Islet of Langerhans (tissue), 1 donor: ENCODE measurements around the gene ADAMTS18.
"Not testable (repeated sequence)": the region's sequence is repeated elsewhere in the genome, so short reads cannot be mapped to it uniquely, and the experiment has no call there.

Experiments used
- FAIRE-seq: peaks from one replicate; lab custom pipeline; 2011; peaks lifted over from hg19 to GRCh38; lab: Jason Lieb, UNC

Gene ADAMTS18, protein sequence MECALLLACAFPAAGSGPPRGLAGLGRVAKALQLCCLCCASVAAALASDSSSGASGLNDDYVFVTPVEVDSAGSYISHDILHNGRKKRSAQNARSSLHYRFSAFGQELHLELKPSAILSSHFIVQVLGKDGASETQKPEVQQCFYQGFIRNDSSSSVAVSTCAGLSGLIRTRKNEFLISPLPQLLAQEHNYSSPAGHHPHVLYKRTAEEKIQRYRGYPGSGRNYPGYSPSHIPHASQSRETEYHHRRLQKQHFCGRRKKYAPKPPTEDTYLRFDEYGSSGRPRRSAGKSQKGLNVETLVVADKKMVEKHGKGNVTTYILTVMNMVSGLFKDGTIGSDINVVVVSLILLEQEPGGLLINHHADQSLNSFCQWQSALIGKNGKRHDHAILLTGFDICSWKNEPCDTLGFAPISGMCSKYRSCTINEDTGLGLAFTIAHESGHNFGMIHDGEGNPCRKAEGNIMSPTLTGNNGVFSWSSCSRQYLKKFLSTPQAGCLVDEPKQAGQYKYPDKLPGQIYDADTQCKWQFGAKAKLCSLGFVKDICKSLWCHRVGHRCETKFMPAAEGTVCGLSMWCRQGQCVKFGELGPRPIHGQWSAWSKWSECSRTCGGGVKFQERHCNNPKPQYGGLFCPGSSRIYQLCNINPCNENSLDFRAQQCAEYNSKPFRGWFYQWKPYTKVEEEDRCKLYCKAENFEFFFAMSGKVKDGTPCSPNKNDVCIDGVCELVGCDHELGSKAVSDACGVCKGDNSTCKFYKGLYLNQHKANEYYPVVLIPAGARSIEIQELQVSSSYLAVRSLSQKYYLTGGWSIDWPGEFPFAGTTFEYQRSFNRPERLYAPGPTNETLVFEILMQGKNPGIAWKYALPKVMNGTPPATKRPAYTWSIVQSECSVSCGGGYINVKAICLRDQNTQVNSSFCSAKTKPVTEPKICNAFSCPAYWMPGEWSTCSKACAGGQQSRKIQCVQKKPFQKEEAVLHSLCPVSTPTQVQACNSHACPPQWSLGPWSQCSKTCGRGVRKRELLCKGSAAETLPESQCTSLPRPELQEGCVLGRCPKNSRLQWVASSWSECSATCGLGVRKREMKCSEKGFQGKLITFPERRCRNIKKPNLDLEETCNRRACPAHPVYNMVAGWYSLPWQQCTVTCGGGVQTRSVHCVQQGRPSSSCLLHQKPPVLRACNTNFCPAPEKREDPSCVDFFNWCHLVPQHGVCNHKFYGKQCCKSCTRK (N-terminal part only)

DNA sequence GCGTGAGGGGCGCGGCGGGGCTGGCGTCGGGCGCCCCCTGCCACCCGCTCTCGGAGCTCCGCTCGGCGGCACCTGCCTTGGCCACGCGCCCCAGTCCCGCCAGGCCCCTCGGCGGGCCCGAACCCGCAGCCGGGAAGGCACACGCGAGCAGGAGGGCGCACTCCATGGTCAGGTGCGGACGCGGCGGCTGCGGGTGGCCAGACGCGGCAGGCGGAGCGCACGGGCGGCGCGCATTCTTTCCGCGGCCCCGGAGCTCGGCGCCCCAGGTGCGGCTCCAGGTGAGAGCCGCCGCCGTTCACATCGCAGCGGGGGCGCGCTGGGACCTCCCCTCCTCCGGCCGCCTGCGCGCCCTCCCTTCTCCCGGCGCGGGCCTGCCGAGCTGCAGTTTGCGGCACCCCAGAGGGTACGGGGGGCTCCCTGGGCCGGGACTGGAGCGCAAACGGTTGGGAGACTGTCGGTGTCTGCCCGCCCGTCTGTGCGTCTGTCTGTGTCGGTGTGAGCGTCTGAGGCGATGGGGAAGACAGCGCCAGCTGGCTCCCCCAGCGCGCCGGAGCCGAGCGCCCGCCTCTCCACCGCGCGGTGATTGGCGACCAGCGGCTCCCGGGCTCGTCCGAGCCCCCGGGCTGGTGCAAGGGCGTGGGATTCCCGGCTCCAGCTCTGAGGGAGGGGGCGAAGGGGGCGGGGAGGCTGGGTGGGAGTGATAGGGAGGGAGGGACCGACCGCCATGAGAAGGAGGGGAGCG, at the start of gene ADAMTS18:
Gene ADAMTS18, minus strand, starts transcription at position 505 of the 742 bp plus-strand sequence. Its CDS starts 339 bp downstream, at position 166.
- FAIRE-seq, result no peak

DNA sequence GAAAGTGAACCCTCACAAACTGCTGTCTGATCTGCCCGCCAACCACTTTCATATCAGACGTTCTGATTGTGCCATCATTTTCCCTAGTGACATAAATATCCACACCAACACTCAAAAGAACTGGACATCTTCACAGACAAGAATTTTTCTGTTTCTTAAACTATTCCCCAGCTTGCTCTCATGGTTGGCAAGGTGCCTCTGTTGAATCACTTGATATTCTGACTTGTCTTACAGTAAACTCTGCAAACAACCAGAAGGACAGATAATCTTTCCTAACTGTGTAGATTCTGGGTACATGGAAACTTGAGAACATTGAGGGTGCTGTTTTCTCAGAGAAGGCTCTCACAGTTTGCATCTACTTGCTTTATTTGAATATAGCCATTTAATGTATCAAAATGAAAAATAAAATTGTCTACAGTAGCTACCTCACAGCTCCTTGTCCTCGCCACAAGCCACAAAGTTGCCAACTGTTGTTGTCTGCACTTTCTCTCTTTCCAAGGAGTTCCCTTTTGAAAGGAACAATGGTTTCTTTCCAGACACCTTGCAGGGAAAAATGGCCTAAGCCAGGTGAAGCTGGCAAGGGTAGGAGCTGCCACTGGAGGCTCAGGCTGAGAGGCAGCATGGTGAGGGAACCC, 46.0 kb upstream of the ADAMTS18 start:
- no peak for FAIRE-seq

DNA sequence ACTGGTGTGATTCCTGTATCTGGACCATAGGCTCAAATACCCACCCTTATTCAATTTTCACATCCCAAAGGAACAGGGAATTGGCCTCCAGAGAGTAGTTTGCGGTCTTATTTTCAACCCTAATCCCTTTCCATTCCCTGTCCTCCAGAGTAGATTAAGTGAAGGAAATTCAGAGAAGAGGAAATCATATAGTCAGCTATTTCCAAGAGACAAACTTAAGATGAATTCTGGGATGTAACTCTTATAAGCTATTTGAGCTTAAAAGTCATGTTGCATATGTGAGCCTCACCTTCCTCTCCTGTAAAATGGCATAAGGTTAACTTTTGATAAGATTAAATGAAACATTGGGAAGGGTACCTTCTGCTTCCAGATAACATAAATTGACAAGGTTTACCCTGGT, 37.4 kb upstream of the ADAMTS18 start:
- no peak for FAIRE-seq

DNA sequence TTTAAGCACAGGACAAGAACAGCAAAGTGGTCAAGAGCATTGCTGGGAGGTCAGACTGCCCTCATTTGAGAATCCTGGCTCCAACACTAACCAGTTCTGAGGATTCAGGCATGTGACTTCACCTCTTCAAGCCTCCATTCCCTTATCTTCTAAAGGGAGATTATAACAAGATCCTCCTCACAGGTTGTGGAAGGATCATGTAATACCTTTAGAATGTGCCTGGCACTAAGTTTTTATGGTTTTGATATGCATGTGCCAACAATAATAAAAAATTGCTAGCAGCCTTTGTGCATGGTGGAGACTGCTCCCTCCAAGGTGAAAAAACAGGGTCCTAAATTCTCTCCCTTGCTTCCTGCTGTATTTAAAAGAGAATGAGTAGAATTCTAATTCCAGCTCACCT, 36.0 kb upstream of the ADAMTS18 start:
- FAIRE-seq, result no peak

DNA sequence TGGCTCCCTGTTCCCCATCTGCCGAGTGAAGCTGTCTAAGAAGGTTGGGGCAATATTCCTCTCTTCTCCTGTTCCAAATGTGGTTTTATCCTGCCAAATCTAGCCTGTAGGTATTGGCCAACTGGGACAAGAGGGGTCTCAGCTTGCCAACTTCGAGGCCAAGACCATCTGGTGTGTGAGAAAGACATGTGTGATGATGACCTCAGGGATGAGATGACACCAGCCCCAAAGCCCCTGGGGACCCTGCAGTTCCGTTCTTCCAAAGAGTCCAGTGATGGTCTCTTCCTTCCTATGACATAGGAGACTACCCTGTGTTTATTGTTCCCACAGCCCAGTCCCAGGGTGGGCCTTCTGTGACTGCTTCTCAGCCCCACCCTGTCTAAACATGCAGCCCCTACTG, 34.8 kb upstream of the ADAMTS18 start:
- FAIRE-seq, result no peak

DNA sequence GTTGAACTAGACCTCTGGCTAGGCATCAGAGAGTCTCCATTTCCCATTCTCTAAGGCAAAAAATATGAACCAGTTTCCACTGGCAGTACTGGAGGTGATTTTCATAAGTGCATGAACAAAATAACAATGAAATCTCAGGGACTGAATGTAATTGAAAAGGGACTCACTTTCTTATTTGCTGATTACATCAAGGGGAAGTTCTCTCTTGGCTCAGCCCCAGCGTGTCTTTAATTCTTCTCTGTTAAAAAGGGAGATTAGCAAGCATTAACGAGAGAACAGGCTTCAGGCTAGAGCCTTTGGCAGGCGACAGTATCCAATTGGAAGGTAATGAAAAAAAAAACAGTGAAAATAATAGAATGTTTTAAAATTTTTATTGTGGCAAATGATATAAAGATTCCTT, 34.0 kb upstream of the ADAMTS18 start:
- no peak for FAIRE-seq

DNA sequence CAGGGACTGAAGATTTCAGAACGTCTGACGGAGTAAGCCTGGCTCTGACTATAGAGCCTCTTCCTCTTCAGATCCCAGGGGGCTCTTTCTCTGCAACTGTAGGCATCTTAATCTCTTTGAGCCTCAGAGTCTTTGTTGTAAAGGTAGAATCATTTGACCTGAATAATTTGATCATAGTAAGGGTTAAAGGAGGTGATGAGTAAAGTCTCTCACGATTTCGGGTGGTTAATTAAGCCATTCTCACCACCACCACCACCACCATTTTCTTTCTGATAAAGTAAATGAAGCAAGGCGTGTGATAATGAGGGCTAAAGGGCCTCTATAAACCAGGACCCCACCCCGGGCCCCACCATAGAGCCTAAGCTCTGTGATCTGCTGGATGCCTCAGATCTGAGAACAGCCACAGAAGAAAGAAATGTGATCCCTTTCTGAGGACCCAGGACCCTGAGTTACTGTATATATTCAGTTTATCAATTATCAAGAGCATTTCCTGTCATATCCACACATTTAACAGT, 33.0 kb upstream of the ADAMTS18 start:
- FAIRE-seq, result no peak

DNA sequence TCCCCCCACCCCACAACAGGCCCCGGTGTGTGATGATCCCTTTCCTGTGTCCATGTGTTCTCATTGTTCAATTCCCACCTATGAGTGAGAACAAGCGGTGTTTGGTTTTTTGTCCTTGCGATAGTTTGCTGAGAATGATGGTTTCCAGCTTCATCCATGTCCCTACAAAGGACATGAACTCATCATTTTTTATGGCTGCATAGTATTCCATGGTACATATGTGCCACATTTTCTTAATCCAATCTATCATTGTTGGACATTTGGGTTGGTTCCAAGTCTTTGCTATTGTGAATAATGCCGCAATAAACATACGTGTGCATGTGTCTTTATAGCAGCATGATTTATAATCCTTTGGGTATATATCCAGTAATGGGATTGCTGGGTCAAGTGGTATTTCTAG, 28.8 kb upstream of the ADAMTS18 start:
- not testable (repeated sequence) for FAIRE-seq

DNA sequence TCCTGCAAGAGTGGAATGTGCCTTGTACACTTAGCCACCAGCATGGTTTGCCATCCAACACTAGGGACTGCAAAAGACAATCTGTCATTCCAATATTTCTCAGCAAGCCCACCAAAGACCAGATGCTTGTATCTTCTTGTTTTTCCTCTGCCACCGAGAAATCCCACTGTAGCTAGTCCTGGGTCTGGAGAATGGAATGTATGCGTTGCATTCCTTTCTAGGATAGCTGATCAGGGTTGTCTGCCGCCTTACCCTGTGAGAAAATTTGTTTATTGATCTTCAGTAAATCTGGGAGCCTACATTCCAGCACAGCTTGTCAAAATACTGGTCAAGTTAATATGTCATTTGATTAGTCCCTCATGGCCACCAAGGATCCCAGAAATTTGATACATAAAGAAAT, 28.1 kb upstream of the ADAMTS18 start:
- FAIRE-seq, result no peak

DNA sequence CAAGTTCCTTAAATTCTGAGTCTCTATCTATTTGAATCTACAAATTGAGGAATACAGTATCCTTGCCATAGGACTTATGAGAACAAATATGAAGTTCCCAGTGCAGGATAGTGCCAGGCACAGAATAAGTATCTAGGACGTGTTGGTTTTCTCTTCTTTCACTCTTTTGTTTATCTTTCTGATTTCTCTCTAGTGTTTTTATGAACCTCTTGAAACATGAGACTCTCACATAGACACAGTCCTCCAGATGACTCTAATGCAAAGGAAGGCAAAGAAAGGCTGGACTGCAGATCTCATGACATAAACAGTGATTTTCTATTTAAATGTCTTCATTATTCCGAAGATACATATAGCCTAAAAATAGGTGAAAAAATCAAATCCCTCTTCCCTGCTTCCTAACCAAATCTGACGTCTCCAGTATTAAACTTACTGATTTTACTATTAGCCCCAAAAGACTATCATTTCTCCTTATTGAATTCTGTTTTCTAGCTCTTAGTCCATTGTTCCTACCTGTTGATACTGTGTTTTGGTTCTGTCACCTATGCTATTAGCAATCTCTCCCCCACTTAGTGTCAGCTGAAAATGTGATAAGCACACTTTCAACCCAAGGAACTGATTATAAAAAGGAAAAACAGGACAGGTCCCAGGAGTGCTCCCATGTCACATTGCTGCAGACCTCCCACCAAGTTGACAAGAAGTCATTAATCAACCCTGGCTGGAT, 24.9 kb upstream of the ADAMTS18 start:
- no peak for FAIRE-seq

DNA sequence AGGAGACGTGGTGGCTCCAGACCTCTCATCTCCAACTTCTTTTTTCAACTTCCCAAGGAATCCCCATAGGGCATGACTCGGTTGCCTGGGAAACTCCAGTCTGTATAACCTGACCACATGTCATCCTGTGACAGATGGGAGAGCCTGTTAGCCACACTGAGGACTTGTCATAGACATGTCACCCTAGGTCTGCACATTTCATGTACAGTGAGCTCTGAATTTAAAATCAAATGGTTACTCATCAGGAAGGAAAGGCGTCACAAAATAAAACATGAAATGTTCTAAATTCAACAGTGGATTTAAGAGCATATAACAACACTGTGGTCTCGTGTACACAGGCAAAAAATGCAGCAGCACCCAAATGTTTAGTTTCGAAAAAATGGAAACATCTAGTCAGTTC, 22.2 kb upstream of the ADAMTS18 start:
- no peak for FAIRE-seq

DNA sequence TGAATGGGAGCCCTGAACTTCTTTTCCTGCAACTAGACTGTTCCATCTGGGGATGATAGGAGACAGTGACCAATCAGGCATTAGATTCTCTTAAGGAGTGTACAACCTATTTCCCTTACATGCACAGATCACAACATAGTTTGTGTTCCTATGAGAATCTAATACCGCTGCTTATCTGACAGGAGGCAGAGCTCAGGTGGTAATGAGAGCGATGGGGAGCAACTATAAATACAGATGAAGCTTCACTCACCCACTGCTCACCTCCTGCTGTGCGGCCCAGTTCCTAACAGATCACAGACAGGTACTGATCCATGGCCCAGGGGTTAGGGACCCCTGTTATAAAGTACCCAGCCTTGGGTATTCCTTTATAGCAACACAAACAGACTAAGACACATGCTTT, 17.4 kb upstream of the ADAMTS18 start:
- FAIRE-seq, result no peak

DNA sequence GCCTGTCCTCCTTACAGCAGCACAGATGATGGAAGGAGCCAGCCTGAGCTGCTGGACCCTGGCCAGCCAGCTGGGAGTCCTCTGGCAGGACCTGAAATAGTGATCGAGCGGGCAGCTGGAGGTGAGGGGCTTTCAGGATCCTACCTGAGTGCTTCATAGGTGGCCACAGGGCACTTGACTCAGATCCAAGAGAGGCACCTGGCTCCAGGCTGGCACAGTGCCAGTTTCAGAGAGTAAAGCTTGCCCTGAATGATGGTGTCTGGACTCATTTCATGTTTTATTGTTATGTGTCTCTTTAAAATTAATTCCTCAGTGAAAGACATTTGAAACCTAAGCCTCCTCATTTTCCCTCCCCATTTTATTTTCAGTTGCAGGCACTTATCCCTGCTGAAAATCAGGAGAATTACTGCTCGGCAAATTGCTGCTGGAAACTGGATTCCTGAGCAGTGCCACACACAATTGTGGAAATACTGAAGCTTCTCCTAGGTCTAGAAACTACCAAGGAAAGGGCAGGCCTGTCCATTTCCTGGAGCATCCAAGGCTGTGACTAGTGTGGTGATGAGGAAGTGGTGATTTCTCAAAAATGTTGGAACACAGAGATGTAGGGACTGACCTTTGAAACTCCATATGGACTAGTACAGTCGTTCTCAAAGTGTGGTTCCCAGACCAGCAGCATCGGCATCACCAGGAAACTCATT, 16.1 kb upstream of the ADAMTS18 start:
- FAIRE-seq, result no peak

DNA sequence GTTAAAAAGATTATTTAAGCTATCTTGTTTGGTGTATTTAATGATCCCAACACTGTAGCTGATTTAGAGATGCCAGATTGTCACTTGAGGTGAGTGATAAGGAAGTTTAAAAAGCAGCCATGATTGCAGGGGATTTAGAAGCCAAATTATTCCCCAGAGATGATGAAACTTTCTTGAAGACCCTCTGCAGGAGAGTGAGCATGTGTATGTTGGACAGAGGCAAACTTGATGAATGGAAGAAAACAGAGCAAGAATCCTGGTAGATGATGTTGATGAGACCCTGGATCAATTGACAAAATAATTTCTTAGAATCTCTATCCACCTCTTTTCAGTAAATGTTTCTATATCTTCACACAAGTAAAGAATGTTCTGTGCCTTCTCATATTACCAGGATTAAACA, 14.4 kb upstream of the ADAMTS18 start:
- no peak for FAIRE-seq

DNA sequence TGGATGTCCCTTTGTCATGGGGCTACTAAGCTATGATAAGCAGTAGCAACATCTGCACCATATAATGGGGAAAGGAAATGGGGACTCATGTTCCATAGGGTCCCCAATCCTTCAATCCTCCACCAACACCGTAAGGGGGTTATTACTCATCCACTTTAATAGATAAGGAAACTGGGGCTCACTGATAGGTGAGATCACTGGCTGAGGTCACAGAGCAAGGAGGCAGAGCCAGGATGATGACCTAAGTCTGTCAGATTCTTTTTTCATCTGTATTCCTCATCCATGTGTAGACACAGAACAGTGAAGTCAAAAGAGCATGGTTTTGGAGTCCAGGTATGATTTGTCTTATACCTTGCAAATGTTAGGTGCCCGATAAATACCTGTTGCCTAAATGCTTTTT, 10.5 kb upstream of the ADAMTS18 start:
- FAIRE-seq, result no peak

DNA sequence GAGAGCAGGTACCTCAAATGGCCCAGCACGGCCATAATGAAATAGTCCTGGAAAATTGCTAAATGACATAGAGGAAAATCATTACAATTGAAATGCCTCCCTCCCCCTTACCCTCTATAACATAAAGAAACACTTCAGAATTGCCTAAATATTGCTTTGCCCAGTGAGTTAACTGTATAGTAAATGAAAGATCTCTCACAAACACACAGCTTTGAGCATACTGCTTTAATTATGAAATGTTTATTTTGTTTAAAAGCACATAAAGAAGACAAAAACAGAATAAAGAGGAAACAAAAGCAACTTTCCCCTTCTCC, 9.3 kb upstream of the ADAMTS18 start:
- FAIRE-seq, result no peak

DNA sequence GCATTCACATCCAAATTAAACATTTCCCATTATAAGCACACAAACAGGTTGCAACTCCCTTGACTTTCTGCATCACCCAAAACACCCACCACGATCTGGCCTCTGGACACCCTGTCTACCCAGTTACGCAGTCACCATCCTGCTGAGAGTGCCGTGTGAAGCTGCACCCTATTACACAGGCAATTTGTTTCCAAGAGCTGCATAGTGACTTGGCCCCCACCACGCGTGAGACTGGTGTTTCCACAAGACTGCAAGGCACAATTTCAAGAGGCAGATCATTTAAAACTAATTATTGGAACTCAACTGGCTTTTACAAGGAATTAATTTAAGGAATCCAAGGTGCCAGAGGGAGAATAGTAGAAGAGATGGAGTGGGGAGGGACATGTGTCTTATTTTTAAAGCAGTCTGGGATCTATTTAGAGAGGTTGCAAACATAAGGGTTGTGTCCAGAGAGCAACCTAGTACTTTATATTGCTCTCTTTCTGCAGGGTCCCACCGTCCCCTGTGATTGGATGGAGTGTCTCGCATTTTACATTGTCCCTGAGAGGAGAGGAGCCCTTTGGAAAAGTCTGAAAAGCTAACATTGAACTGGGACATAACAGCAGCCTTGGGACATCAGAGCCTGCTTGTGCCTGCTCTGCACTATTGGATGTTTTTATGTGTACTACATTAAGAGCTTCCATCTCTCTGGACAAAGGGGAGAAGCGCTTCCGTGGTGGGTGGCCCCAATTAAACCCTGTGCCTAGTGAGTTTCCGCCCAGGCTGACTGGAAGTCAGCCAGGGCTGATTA, 8.7 kb upstream of the ADAMTS18 start:
- FAIRE-seq, result no peak

DNA sequence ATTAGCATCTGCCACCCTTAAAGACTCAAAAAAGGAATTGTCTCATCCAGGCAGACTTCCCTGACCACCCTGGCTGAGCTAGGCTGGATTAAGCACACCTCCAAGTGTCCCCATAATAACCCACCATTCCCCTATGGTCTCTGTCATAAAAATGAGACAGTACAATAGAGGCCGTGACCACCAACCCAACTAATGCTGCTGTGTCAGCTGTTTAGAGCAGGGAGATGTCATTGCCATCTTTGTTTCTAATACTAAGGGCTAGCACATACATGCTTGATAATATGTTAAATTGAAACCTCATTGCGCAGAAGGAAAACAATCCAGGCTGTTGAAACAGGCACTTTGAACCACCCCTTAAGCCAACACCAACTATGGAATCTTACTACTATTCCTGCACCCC, 7.2 kb upstream of the ADAMTS18 start:
- FAIRE-seq, result no peak

DNA sequence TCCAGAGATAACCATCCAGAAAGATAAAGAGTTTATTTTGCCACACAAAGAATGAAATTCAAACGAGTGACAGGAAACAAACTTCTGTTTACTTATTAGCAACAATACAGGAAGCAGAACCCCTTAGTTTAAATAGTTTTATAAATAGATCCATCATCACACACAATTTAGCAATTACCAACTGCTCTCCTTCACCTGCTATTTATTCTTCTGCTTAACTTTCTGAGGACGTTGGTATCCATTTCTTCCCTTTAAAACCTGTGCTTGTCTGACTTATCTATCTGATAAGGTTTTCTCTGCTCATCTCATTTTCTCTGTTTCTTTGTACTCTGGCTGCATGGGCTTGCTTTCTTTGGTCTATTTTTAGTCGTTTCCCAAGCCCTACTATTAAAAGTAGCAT, 4.3 kb upstream of the ADAMTS18 start:
- no peak for FAIRE-seq
